H1 (cell line): ENCODE measurements around the gene GADD45B. TPM values are rescaled to one million over a fixed set of nuclear protein-coding genes. Genes with fewer than 3 reads are reported as not detected.

ENCODE experiments used
- ASH2L ChIP-seq: fragments of 200-600, 300-600 bp; sonication (generic); IDR thresholded peaks from one replicate; pipeline ENCODE4 v1.7.1; 2017; ENCODE audit warnings: low read length
- ATF2 ChIP-seq: IDR thresholded peaks from 2 replicates; pipeline ENCODE4 v1.6.1; 2012; ENCODE audit warnings: low read length, inconsistent platforms
- CEBPB ChIP-seq: IDR thresholded peaks from 2 replicates; pipeline ENCODE4 v1.6.1; 2012; ENCODE audit warnings: low read depth, low read length
- CHD7 ChIP-seq: fragments of 300-600 bp; sonication (generic); IDR thresholded peaks from 2 replicates; pipeline ENCODE4 v1.7.1; 2012; ENCODE audit warnings: low read length, moderate library complexity, mild to moderate bottlenecking, inconsistent platforms; ENCODE audit not compliant: insufficient replicate concordance
- GABPA ChIP-seq: IDR thresholded peaks from 2 replicates; pipeline ENCODE4 v1.6.1; 2011; ENCODE audit warnings: mild to moderate bottlenecking, low read length, moderate library complexity, borderline replicate concordance; ENCODE audit not compliant: insufficient read depth
- HDAC6 ChIP-seq: IDR thresholded peaks from one replicate; pipeline ENCODE4 v1.7.1; 2012; ENCODE audit warnings: low read depth, mild to moderate bottlenecking, inconsistent platforms, low read length, moderate library complexity
- POU5F1 ChIP-seq: IDR thresholded peaks from 2 replicates; pipeline ENCODE4 v1.6.1; 2011; ENCODE audit warnings: low read depth, mild to moderate bottlenecking, low read length, moderate library complexity
- RBBP5 ChIP-seq: IDR thresholded peaks from 2 replicates; pipeline ENCODE4 v1.7.1; 2012; ENCODE audit warnings: low read depth, mild to moderate bottlenecking, inconsistent platforms, low read length, moderate library complexity, borderline replicate concordance
- RNF2 ChIP-seq: fragments of 200-900, 300-1000 bp; sonication (generic); IDR thresholded peaks from 2 replicates; pipeline ENCODE4 v1.7.1; 2016; ENCODE audit warnings: borderline replicate concordance, low read depth, mild to moderate bottlenecking, antibody characterized with exemption, low read length; ENCODE audit not compliant: poor library complexity, severe bottlenecking; ENCODE audit errors: missing control alignments
- SRF ChIP-seq: IDR thresholded peaks from 2 replicates; pipeline ENCODE4 v1.6.1; 2011; ENCODE audit warnings: mild to moderate bottlenecking, low read depth, low read length, moderate library complexity
- polyA plus RNA-seq, 7 experiments: library from polyadenylated mRNA; depleted of rRNA in 3 of 7; stranded (reverse) in 5 of 7; unstranded in 2 of 7; fragments of >200 nt in 5 of 7; fragments of 200-250 nt in 2 of 7; gene quantifications; 1 replicate in 5 of 7; 2 replicates in 1 of 7; 4 replicates in 1 of 7; pipeline versions ENCODE4 v1.2.1 to v1.2.3, GENCODE V29; 2011 to 2013; ENCODE audit warnings: missing spikeins in 2 of 7, mixed read lengths in 2 of 7
- total RNA-seq: library from RNA; stranded (reverse); fragmentation: NEBNext Ultra II Directional; extraction: Animal tissue kit (Norgen Biotek cat#: 25700); gene quantifications from 2 replicates; pipeline ENCODE4 v1.2.1, GENCODE V29; 2021

The GADD45B gene
- total and polyA plus RNA-seq, 2 of the 8 experiments (the other 6 are each of a cell fraction or from before 2014, with no cell fraction given): 7.4 to 11.4 TPM

GRCh38 chr19:2438178-2438577 is 37.7 kb upstream of the GADD45B start (continued):
- no peak for TF ChIP-seq CHD7
- TF ChIP-seq POU5F1: no peak
- no peak for TF ChIP-seq ATF2
- no peak for TF ChIP-seq GABPA
- no peak for TF ChIP-seq HDAC6
- no peak for TF ChIP-seq RNF2
- TF ChIP-seq RBBP5: no peak
- no peak for TF ChIP-seq SRF
- TF ChIP-seq ASH2L: no peak
- no peak for TF ChIP-seq CEBPB
